BJ (cell line): ENCODE data around the gene DCUN1D1. TPM values are rescaled to one million over a fixed set of nuclear protein-coding genes. Genes with fewer than 3 reads are reported as not detected.

ENCODE experiments used
- CTCF ChIA-PET: fragments of 350-600 bp; formaldehyde crosslinking; extraction: SDS; loops from one replicate; lab custom pipeline; 2021; ENCODE audit warnings: antibody characterized with exemption, inconsistent platforms; lab: Yijun Ruan, JAX
- POLR2A ChIA-PET: fragments of 300-600 bp; sonication (Branson Sonifier 250); formaldehyde crosslinking; extraction: SDS; loops from one replicate; lab custom pipeline; 2021; ENCODE audit warnings: antibody characterized with exemption; lab: Charles Lee
- DNase-seq: peaks from one replicate; pipeline ENCODE4 v3.0.0-alpha.2; 2011; ENCODE audit warnings: low read depth
- H3K27me3 ChIP-seq: 2 replicates; pipeline ENCODE4 v1.6.0; 2011; ENCODE audit warnings: low read length; ENCODE audit not compliant: control insufficient read depth, insufficient read depth
- H3K36me3 ChIP-seq: 2 replicates; pipeline ENCODE4 v1.5.1; 2011; ENCODE audit warnings: low read length; ENCODE audit not compliant: control insufficient read depth, insufficient read depth
- H3K4me3 ChIP-seq: 2 replicates; pipeline ENCODE4 v1.5.1; 2011; ENCODE audit warnings: low read depth, mild to moderate bottlenecking, control low read depth, low read length
- polyA plus RNA-seq: library from polyadenylated mRNA; depleted of rRNA; stranded (reverse); fragments of >200 nt; gene quantifications from 2 replicates; pipeline ENCODE4 v1.2.3, GENCODE V29; 2011
- TF ChIP-seq, protein P1 (sequence below): IDR thresholded peaks from 2 replicates; pipeline ENCODE4 v1.5.1; 2011; ENCODE audit warnings: low read depth, mild to moderate bottlenecking, control low read depth, inconsistent platforms, low read length, moderate library complexity; ENCODE audit not compliant: insufficient read depth

The DCUN1D1 gene
- polyA plus RNA-seq, 1 experiment: 6.1 TPM

DNA sequence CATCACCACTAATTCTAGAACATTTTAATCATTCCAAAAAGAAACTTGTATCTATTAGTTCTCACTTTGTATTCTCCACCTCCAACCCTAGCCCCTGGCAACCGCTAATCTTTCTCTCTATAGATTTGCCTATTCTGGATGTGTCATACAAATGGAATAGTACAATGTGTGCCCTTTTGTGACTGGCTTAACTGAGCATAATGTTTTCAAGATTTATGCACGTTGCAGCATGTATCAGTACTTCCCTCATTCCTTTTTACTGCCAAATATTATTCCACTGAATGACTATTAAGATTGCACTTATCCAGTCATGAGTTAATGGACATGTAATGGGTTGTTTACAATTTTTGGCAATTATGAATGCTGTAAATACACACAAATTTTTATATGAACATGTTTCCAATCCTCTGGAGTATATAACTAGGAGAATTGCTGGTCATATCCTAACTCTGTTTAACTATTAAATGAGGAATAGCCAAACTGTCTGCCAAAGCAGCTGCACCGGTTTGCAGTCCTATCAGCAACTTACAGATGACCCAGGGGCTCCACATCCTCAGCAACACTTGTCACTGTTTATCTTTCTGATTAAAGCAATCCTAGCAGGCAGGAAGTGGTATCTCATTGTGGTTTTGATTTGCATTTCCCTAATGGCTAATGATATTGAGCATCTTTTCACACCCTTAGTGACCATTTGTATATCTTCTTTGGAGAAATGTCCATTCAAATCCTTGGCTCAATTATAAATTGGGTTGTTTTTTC lies 42.9 kb downstream of the DCUN1D1 start:
- POLR2A ChIA-PET: interaction anchor here (0.6 kb wide), 2 partner anchors 27 to 94 kb away, joined by 3 to 7 read pairs; no protein-coding TSS in a partner anchor
- Histone ChIP-seq H3K36me3 (no peaks in the 10 kb centered on the region), H3K27me3 (no peaks in the 10 kb centered on the region), H3K4me3 (no peak overlapping the region)
- no peak for DNase-seq
- TF ChIP-seq, protein P1, sequence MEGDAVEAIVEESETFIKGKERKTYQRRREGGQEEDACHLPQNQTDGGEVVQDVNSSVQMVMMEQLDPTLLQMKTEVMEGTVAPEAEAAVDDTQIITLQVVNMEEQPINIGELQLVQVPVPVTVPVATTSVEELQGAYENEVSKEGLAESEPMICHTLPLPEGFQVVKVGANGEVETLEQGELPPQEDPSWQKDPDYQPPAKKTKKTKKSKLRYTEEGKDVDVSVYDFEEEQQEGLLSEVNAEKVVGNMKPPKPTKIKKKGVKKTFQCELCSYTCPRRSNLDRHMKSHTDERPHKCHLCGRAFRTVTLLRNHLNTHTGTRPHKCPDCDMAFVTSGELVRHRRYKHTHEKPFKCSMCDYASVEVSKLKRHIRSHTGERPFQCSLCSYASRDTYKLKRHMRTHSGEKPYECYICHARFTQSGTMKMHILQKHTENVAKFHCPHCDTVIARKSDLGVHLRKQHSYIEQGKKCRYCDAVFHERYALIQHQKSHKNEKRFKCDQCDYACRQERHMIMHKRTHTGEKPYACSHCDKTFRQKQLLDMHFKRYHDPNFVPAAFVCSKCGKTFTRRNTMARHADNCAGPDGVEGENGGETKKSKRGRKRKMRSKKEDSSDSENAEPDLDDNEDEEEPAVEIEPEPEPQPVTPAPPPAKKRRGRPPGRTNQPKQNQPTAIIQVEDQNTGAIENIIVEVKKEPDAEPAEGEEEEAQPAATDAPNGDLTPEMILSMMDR: no peak
- CTCF ChIA-PET: no interaction called here

- H3K4me3 ChIP-seq: no peak overlapping the region
- no peaks in the 10 kb centered on the region for H3K36me3 ChIP-seq
- no peaks in the 10 kb centered on the region for H3K27me3 ChIP-seq
- POLR2A ChIA-PET: interaction anchor here (0.6 kb wide), 1 partner anchor 94 kb away, joined by 3 read pairs; no protein-coding TSS in a partner anchor
- TF ChIP-seq, protein P1: no peak
- CTCF ChIA-PET: no interaction called here
- no peak for DNase-seq
These were observed 43.4 kb downstream of the DCUN1D1 start for GRCh38 chr3:182936918-182937285.

DNA sequence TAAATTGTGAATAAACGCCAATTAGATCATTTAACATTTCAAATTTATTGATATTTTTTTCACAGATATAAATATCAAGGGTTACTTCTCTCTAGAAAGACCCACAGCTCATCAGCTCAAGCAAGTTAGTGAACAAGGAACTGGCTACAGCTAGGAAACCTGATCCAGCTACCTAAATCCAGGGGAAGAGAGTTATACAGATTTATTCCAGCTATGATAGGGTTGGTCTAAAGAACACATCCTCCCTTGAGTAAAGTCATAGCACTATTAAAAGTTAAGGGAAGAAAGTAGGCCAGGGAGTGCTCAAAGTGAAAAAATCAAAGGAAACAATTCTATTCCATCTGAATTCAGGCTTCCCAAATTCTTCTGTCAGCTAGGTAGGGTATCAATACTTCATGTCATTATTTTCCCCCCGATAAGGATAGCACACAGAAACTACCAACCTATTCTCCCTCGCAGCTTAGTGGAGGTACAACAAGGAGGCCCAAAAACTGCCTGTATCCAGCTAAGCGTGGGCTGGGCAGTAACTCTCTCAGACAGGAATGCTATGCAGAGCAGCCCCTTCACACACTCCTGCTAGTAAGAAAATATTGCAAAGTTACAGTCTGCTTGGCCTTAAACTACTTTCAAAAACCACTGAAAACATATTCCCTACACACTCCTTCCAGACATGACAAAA lies 44.0 kb downstream of the DCUN1D1 start:
- no peaks in the 10 kb centered on the region for H3K36me3 ChIP-seq
- TF ChIP-seq, protein P1: no peak
- no peak for DNase-seq
- POLR2A ChIA-PET: no interaction called here
- no peak overlapping the region for H3K4me3 ChIP-seq
- CTCF ChIA-PET: interaction anchor here (1.3 kb wide), 1 partner anchor 14 kb away, joined by 5 read pairs; no protein-coding TSS in a partner anchor
- no peaks in the 10 kb centered on the region for H3K27me3 ChIP-seq

GRCh38 chr3:182935803-182936202 lies 44.5 kb downstream of the DCUN1D1 start:
- POLR2A ChIA-PET: no interaction called here
- TF ChIP-seq, protein P1: no peak
- Histone ChIP-seq H3K4me3 (no peak overlapping the region), H3K27me3 (no peaks in the 10 kb centered on the region), H3K36me3 (no peaks in the 10 kb centered on the region)
- no peak for DNase-seq
- CTCF ChIA-PET: interaction anchor here (0.6 to 1.3 kb wide), 3 partner anchors 14 to 831 kb away, joined by 3 to 5 read pairs (median 4); no protein-coding TSS in a partner anchor

DNA sequence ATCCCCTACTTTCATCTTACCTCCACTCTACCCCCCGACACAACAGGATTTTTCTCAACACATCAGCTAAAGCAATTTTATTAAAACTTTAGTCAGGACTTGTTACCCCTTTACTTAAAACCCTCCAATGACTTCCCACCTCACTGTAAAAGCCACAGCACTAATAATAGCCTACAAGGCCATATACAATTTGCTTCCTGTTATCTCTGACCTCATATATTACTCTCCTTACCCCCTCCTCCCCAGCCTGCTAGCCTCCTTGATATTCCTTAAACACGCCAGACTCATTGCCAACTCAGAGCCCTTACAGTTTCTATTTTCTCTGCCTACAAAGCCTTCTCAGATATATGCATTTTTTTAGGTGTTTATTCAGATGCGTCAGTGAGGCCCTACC lies 54.4 kb downstream of the DCUN1D1 start:
- no peaks in the 10 kb centered on the region for H3K36me3 ChIP-seq
- ChIA-PET CTCF (interaction anchor here (0.9 to 1.0 kb wide), 3 partner anchors 22 to 89 kb away, joined by 3 read pairs; no protein-coding TSS in a partner anchor), POLR2A (no interaction called here)
- no peak for DNase-seq
- H3K27me3 ChIP-seq: no peaks in the 10 kb centered on the region
- TF ChIP-seq, protein P1: no peak
- no peak overlapping the region for H3K4me3 ChIP-seq
